Caco-2 (cell line): Measurements from ENCODE around the gene DUSP6. TPM values are rescaled to one million over a fixed set of nuclear protein-coding genes. Genes with fewer than 3 reads are reported as not detected.
A peak's percentile ranks its signal among the peaks of the same experiment; 100 is the strongest.

Experiments
- BruUV-seq: library from RNA; stranded (reverse); fragments of 400-500 nt; replicated peaks from 2 replicates; lab custom pipeline; 2021; lab: Mats Ljungman, UMichigan
- CTCF ChIA-PET: fragments of 300-600 bp; sonication (Branson Sonifier 250); formaldehyde crosslinking; loops from one replicate; lab custom pipeline; 2022; ENCODE audit warnings: antibody characterized with exemption; lab: Charles Lee
- POLR2A ChIA-PET: fragments of 300-600 bp; sonication (Branson Sonifier 250); formaldehyde crosslinking; loops from one replicate; lab custom pipeline; 2022; ENCODE audit warnings: antibody characterized with exemption; lab: Charles Lee
- DNase-seq, 2 experiments: peaks; one replicate each; pipeline versions ENCODE4 v3.0.0 to v3.0.0-alpha.2; 2020 to 2022
- H3K27me3 ChIP-seq: replicated peaks from 2 replicates; pipeline ENCODE4 v1.6.0; 2011; ENCODE audit warnings: low read length; ENCODE audit not compliant: control insufficient read depth, insufficient read depth
- H3K36me3 ChIP-seq: 2 replicates; pipeline ENCODE4 v1.5.1; 2011; ENCODE audit warnings: low read length; ENCODE audit not compliant: control insufficient read depth, insufficient read depth
- H3K4me1 ChIP-seq: fragments of 250-450 bp; sonication (Bioruptor Pico); 2 replicates; pipeline ENCODE4 v1.5.1; 2020; ENCODE audit warnings: mild to moderate bottlenecking
- H3K4me3 ChIP-seq: 2 replicates; pipeline ENCODE4 v1.5.1; 2011; ENCODE audit warnings: low read depth, mild to moderate bottlenecking, control low read depth, low read length
- H3K9me3 ChIP-seq: fragments of 250-450 bp; sonication (Bioruptor Pico); 2 replicates; pipeline ENCODE4 v1.5.1; 2020; ENCODE audit warnings: mild to moderate bottlenecking, moderate library complexity
- H3K27ac Mint-ChIP-seq: one replicate; pipeline ENCODE4 v1.8.0; 2022; ENCODE audit warnings: mixed read lengths; ENCODE audit not compliant: unreplicated experiment
- H3K27me3 Mint-ChIP-seq: one replicate; pipeline ENCODE4 v1.8.0; 2022; ENCODE audit warnings: mixed read lengths; ENCODE audit not compliant: insufficient read depth, unreplicated experiment
- H3K36me3 Mint-ChIP-seq: one replicate; pipeline ENCODE4 v1.8.0; 2022; ENCODE audit warnings: mild to moderate bottlenecking, mixed read lengths; ENCODE audit not compliant: insufficient read depth, unreplicated experiment
- H3K4me1 Mint-ChIP-seq: one replicate; pipeline ENCODE4 v1.8.0; 2022; ENCODE audit warnings: low read depth, mixed read lengths; ENCODE audit not compliant: unreplicated experiment
- H3K4me3 Mint-ChIP-seq: one replicate; pipeline ENCODE4 v1.8.0; 2022; ENCODE audit warnings: mild to moderate bottlenecking, moderate library complexity, mixed read lengths; ENCODE audit not compliant: unreplicated experiment
- H3K9me3 Mint-ChIP-seq: one replicate; pipeline ENCODE4 v1.8.0; 2022; ENCODE audit warnings: mixed read lengths; ENCODE audit not compliant: unreplicated experiment
- intact Hi-C: fragments of 100-400 bp; cut with micrococcal nuclease; formaldehyde crosslinking; loops from one replicate; pipeline ENCODE4 v1.10.0; 2022; ENCODE audit not compliant: unreplicated experiment
- total RNA-seq: library from RNA; stranded (reverse); gene quantifications from 2 replicates; pipeline ENCODE4 v1.2.3, GENCODE V29; 2022
- TF ChIP-seq, protein P1 (sequence below), 2 experiments: fragments of 200-600 bp in 1 of 2; IDR thresholded peaks; 1 replicate in 1 of 2; 2 replicates in 1 of 2; pipeline versions ENCODE4 v1.5.1 to v1.8.0; 2011 to 2022; ENCODE audit warnings: antibody characterized with exemption in 1 of 2, control low read depth in 1 of 2, inconsistent platforms in 1 of 2, low read depth in 1 of 2, low read length in 1 of 2, mild to moderate bottlenecking in 1 of 2, moderate library complexity in 1 of 2; ENCODE audit not compliant: insufficient read depth in 1 of 2, severe bottlenecking in 1 of 2, unreplicated experiment in 1 of 2

Gene DUSP6
- total RNA-seq, 1 experiment from 2014 or later = 22.4 TPM

DNA sequence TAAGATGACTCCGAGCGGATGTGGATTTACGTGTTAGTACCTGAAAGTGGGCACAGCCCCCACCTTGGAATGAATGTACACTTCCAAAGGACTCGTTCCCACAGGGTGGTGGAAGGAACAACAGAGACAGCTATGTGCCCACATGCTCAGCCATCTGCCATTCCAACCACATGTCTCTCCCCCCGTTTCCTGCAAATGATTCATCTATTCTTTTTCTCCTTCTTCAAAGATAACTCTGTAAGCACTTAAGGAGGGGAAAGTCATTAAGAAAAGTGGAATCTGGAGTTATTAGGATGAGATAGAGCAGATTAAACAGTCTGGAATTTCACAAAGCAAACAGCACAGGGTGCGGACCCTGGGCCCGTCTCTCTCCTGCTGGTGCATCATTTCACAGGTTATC lies 18.5 kb upstream of the DUSP6 start:
- Histone ChIP-seq H3K4me1 (peaks cover 81% of the 10 kb centered on the region), H3K9me3 (no peaks in the 10 kb centered on the region), H3K4me3 (no peak overlapping the region), H3K36me3 (no peaks in the 10 kb centered on the region), H3K27me3 (no peaks in the 10 kb centered on the region)
- Mint-ChIP-seq H3K9me3 (no peaks in the 10 kb centered on the region), H3K27ac (peak overlapping the region; percentile 62), H3K27me3 (no peaks in the 10 kb centered on the region), H3K4me3 (peak overlapping the region; percentile 7), H3K36me3 (peaks cover 13% of the 10 kb centered on the region), H3K4me1 (peaks cover 52% of the 10 kb centered on the region)
- ChIA-PET POLR2A (interaction anchor here (0.7 kb wide), 1 partner anchor 9 kb away, joined by 3 read pairs; no protein-coding TSS in a partner anchor), CTCF (no interaction called here)
- TF ChIP-seq, protein P1, sequence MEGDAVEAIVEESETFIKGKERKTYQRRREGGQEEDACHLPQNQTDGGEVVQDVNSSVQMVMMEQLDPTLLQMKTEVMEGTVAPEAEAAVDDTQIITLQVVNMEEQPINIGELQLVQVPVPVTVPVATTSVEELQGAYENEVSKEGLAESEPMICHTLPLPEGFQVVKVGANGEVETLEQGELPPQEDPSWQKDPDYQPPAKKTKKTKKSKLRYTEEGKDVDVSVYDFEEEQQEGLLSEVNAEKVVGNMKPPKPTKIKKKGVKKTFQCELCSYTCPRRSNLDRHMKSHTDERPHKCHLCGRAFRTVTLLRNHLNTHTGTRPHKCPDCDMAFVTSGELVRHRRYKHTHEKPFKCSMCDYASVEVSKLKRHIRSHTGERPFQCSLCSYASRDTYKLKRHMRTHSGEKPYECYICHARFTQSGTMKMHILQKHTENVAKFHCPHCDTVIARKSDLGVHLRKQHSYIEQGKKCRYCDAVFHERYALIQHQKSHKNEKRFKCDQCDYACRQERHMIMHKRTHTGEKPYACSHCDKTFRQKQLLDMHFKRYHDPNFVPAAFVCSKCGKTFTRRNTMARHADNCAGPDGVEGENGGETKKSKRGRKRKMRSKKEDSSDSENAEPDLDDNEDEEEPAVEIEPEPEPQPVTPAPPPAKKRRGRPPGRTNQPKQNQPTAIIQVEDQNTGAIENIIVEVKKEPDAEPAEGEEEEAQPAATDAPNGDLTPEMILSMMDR (IDR thresholded peaks at IDR 0.05; ENCODE audit: insufficient read depth in 1 of 2, low read depth in 1 of 2, low read length in 1 of 2, severe bottlenecking in 1 of 2, unreplicated experiment in 1 of 2) = no peak
- BruUV-seq = no TSS peak
- peak; percentile 57 to 85 for DNase-seq
- intact Hi-C loops = loop anchor here (1.0 to 2.0 kb wide), 3 partner anchors 8 to 20 kb away; partner anchors contain the start of gene DUSP6

DNA sequence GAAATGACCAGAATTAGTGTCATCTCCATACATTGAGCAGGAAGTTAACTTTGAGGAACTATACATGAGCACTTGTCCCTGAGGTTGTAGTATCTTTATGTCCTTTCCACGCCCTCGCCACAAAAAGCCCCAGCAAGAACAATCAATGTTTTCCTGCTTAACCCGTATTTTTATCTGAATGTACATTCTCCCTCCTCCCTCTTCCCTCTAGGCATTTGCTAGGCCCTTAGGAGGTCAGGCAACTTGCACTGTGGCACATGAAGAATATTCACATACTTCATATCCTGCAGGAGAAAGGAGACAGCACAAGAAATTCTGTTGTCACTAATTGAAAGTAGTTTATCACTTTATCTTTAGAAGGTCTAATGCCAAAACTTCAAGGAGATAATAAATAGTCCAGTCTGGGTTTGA lies 18.1 kb upstream of the DUSP6 start:
- ChIA-PET POLR2A (interaction anchor here (0.7 kb wide), 1 partner anchor 10 kb away, joined by 3 read pairs; no protein-coding TSS in a partner anchor), CTCF (no interaction called here)
- Histone ChIP-seq H3K4me3 (no peak overlapping the region), H3K27me3 (no peaks in the 10 kb centered on the region), H3K4me1 (peaks cover 77% of the 10 kb centered on the region), H3K9me3 (no peaks in the 10 kb centered on the region), H3K36me3 (no peaks in the 10 kb centered on the region)
- DNase-seq = peak in 1 of 2 experiments; percentile 62
- H3K27me3 Mint-ChIP-seq = no peaks in the 10 kb centered on the region
- no TSS peak for BruUV-seq
- peaks cover 52% of the 10 kb centered on the region for H3K4me1 Mint-ChIP-seq
- TF ChIP-seq, protein P1 (IDR thresholded peaks at IDR 0.05; ENCODE audit: insufficient read depth in 1 of 2, low read depth in 1 of 2, low read length in 1 of 2, severe bottlenecking in 1 of 2, unreplicated experiment in 1 of 2) = no peak
- peak overlapping the region; percentile 7 for H3K4me3 Mint-ChIP-seq
- H3K9me3 Mint-ChIP-seq = no peaks in the 10 kb centered on the region
- intact Hi-C loops = loop anchor here (1.0 to 2.0 kb wide), 2 partner anchors 18 to 20 kb away; partner anchors contain the start of gene DUSP6
- H3K27ac Mint-ChIP-seq = peak overlapping the region; percentile 62
- peaks cover 13% of the 10 kb centered on the region for H3K36me3 Mint-ChIP-seq

DNA sequence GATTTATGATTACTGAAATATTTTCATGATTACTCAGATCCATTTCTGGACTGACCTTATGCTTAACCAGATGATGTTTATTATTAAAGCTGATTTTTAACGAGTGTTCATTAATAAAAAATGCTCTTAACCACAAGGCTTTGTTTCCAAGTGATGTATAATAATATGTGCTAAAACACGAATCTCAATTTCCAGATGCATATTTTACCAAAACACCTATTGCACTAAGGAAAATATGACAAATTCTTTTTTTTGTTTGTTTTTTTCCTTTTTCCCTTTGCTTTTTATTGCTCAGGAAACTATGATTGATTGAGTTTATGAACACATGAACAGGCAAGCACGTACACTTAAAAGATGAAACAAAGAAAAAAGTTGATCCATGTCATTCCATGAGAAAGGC lies 16.9 kb upstream of the DUSP6 start:
- peaks cover 52% of the 10 kb centered on the region for H3K4me1 Mint-ChIP-seq
- Histone ChIP-seq H3K9me3 (no peaks in the 10 kb centered on the region), H3K27me3 (no peaks in the 10 kb centered on the region), H3K4me3 (no peak overlapping the region), H3K4me1 (peaks cover 69% of the 10 kb centered on the region), H3K36me3 (no peaks in the 10 kb centered on the region)
- no peak overlapping the region for H3K27ac Mint-ChIP-seq
- peaks cover 13% of the 10 kb centered on the region for H3K36me3 Mint-ChIP-seq
- ChIA-PET CTCF (no interaction called here), POLR2A (no interaction called here)
- TF ChIP-seq, protein P1 (IDR thresholded peaks at IDR 0.05; ENCODE audit: insufficient read depth in 1 of 2, low read depth in 1 of 2, low read length in 1 of 2, severe bottlenecking in 1 of 2, unreplicated experiment in 1 of 2) = no peak
- intact Hi-C loops = no loop called here
- H3K4me3 Mint-ChIP-seq = no peak overlapping the region
- no peak for DNase-seq
- H3K27me3 Mint-ChIP-seq = no peaks in the 10 kb centered on the region
- no peaks in the 10 kb centered on the region for H3K9me3 Mint-ChIP-seq
- no TSS peak for BruUV-seq
